Gastrocnemius medialis (tissue), 4 donors: Measurements from ENCODE around the gene FYN. TPM values are rescaled to one million over a fixed set of nuclear protein-coding genes. Genes with fewer than 3 reads are reported as not detected.

Source experiments
- ATAC-seq, 2 donors: fragments of 150-250 bp; one replicate each; pipeline ENCODE4 v1.9.1; 2016
- DNase-seq, 2 donors: peaks; one replicate each; pipeline ENCODE4 v3.0.0-alpha.2; 2019
- H3K27ac ChIP-seq, 4 donors: fragments of 200-600 bp; sonication (generic); 1 replicate in 1 of 4; 2 replicates in 3 of 4; pipeline ENCODE4 v1.5.1; 2016 to 2018; ENCODE audit warnings: mild to moderate bottlenecking in 2 of 4, moderate library complexity in 1 of 4
- H3K27me3 ChIP-seq, 3 donors: fragments of 200-600 bp; sonication (generic) in 2 of 3; 1 replicate in 1 of 3; 2 replicates in 2 of 3; pipeline versions ENCODE4 v1.5.1 to v1.6.0; 2016 to 2019; ENCODE audit warnings: mild to moderate bottlenecking in 1 of 3, moderate library complexity in 1 of 3
- H3K36me3 ChIP-seq, 2 donors: fragments of 200-600 bp; sonication (generic) in 1 of 2; one replicate each; pipeline ENCODE4 v1.5.1; 2017 to 2018
- H3K4me1 ChIP-seq, 2 donors: fragments of 200-600 bp; sonication (generic) in 1 of 2; one replicate each; pipeline ENCODE4 v1.5.1; 2016 to 2017; ENCODE audit warnings: mild to moderate bottlenecking in 2 of 2
- H3K4me3 ChIP-seq, 4 donors: fragments of 200-600 bp; sonication (generic) in 3 of 4; 1 replicate in 1 of 4; 2 replicates in 3 of 4; pipeline ENCODE4 v1.5.1; 2016 to 2019; ENCODE audit warnings: mild to moderate bottlenecking in 2 of 4
- H3K9me3 ChIP-seq, 3 donors: fragments of 200-600 bp; sonication (generic) in 2 of 3; 1 replicate in 1 of 3; 2 replicates in 2 of 3; pipeline ENCODE4 v1.5.1; 2016 to 2019
- CTCF ChIP-seq, 5 experiments: fragments of 450-650 bp in 3 of 5; fragments of 200-600 bp in 2 of 5; sonication (generic) in 2 of 5; IDR thresholded peaks in 4 of 5; conservative IDR thresholded peaks in 1 of 5; 1 replicate in 4 of 5; 2 replicates in 1 of 5; pipeline ENCODE4 v1.5.1; 2016 to 2019; ENCODE audit warnings: antibody characterized with exemption in 5 of 5, mild to moderate bottlenecking in 3 of 5, moderate library complexity in 3 of 5
- POLR2A ChIP-seq, 2 donors: fragments of 450-650 bp; IDR thresholded peaks; one replicate each; pipeline ENCODE4 v1.6.1; 2017; ENCODE audit warnings: antibody characterized with exemption in 2 of 2, mild to moderate bottlenecking in 2 of 2, moderate library complexity in 2 of 2
- in situ Hi-C, 4 donors: fragments of 200-750 bp; cut with MboI; loops; one replicate each; pipeline versions ENCODE4 v1.15.0 to v1.8.0; 2017; ENCODE audit warnings: low sequenced_read_pairs in 4 of 4
- intact Hi-C: fragments of 100-400 bp; cut with DNase I; formaldehyde crosslinking; loops from one replicate; pipeline ENCODE4 v1.15.1; 2023; ENCODE audit warnings: low total_unique reads
- total RNA-seq, 4 donors: library from RNA; depleted of rRNA; stranded (reverse); fragments of >200 nt; gene quantifications; one replicate each; pipeline versions ENCODE4 v1.1.0 to v1.2.3, GENCODE V29; 2016

Gene FYN
- total RNA-seq, 4 donors from 2014 or later = 9.2 to 36.8 (median 17.0) TPM

DNA sequence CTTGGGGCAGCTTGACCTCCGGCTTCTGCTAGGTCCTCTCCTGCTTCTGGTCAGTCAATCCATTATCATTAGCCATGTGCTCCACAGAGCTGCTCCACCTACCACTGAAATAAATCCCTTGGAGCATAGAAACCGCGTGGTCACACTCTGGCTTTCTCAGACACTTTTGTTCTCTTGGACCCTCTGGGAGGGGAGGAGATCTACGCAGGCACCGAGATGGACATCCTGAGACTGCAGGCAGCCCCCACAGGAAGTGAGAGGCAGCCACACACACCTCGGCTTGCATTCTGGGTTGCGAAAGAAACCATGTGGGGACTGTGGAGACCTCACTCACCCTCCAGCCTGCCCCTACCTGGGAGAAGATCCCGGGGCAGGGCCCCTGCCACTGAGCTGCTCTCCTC lies 79.5 kb downstream of the FYN start:
- Histone ChIP-seq H3K9me3 (no peaks in the 10 kb centered on the region), H3K4me1 (peaks cover 21 to 23% of the 10 kb centered on the region in 2 donors)
- in situ Hi-C loops = no loop called here

GRCh38 chr6:111792914-111793700 lies 80.1 kb downstream of the FYN start:
- no peak for ATAC-seq
- no peaks in the 10 kb centered on the region for H3K27me3 ChIP-seq
- no peak overlapping the region for H3K27ac ChIP-seq
- intact Hi-C loops (no loop called here), in situ Hi-C loops (no loop called here)
- no peak overlapping the region for H3K4me3 ChIP-seq
- TF ChIP-seq CTCF (IDR thresholded peaks at IDR 0.05 in 4 of 5, conservative IDR thresholded peaks at IDR 0.05 in 1 of 5) = no peak
- no peak for TF ChIP-seq POLR2A (IDR thresholded peaks at IDR 0.05)
- DNase-seq = no peak
- H3K4me1 ChIP-seq = peaks cover 21 to 23% of the 10 kb centered on the region in 2 donors
- no peaks in the 10 kb centered on the region for H3K36me3 ChIP-seq
- H3K9me3 ChIP-seq = no peaks in the 10 kb centered on the region

More for the DNA sequence above, 79.5 kb downstream of the FYN start:
- intact Hi-C loops = no loop called here
- DNase-seq (no peak), ATAC-seq (no peak)
- H3K27ac ChIP-seq = no peak overlapping the region
- no peaks in the 10 kb centered on the region for H3K27me3 ChIP-seq
- no peaks in the 10 kb centered on the region for H3K36me3 ChIP-seq
- no peak for TF ChIP-seq POLR2A (IDR thresholded peaks at IDR 0.05)
- TF ChIP-seq CTCF (IDR thresholded peaks at IDR 0.05 in 4 of 5, conservative IDR thresholded peaks at IDR 0.05 in 1 of 5) = no peak
- H3K4me3 ChIP-seq = no peak overlapping the region

DNA sequence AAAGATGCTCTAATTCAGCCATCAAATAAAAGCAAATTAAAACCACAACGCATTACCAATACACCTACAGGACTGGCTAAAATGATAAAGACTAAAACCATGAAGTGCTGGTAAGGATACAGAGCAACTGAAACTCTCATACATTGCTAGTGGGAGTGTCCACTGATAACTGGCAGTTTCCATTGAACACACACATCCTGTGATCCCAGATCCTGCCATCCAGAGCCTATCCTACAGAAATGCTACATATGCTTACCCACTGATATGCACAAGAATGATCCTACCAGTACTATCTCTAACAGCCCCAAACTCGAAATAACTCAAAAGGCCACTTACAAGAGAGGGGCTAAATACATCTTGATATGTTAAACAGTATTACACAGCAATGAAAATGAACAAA lies 81.0 kb downstream of the FYN start:
- intact Hi-C loops = no loop called here
- DNase-seq (no peak), ATAC-seq (no peak)
- in situ Hi-C loops = no loop called here
- H3K36me3 ChIP-seq = no peaks in the 10 kb centered on the region
- H3K4me3 ChIP-seq = no peak overlapping the region
- TF ChIP-seq CTCF (IDR thresholded peaks at IDR 0.05 in 4 of 5, conservative IDR thresholded peaks at IDR 0.05 in 1 of 5) (no peak), POLR2A (IDR thresholded peaks at IDR 0.05) (no peak)
- H3K27me3 ChIP-seq = no peaks in the 10 kb centered on the region
- H3K27ac ChIP-seq = no peak overlapping the region
- no peaks in the 10 kb centered on the region for H3K9me3 ChIP-seq
- peaks cover 21 to 23% of the 10 kb centered on the region in 2 donors for H3K4me1 ChIP-seq

GRCh38 chr6:111791415-111791814 lies 81.8 kb downstream of the FYN start:
- Histone ChIP-seq H3K36me3 (no peaks in the 10 kb centered on the region), H3K4me3 (no peak overlapping the region), H3K27me3 (no peaks in the 10 kb centered on the region), H3K9me3 (no peaks in the 10 kb centered on the region), H3K4me1 (peaks cover 21 to 23% of the 10 kb centered on the region in 2 donors), H3K27ac (no peak overlapping the region)
- in situ Hi-C loops (no loop called here), intact Hi-C loops (no loop called here)
- DNase-seq (no peak), ATAC-seq (no peak)
- TF ChIP-seq POLR2A (IDR thresholded peaks at IDR 0.05) = no peak
- TF ChIP-seq CTCF (IDR thresholded peaks at IDR 0.05 in 4 of 5, conservative IDR thresholded peaks at IDR 0.05 in 1 of 5) = no peak
